SK-N-SH treated with all-trans-retinoic acid at 6 μM for 48 hours (cell line): ENCODE measurements around the gene PPIH.

ENCODE experiments used
- ATAC-seq: fragments of 200-7000 bp; cut with Tn5 transposase; 3 replicates; pipeline ENCODE4 v1.9.1; 2020; ENCODE audit warnings: mild to moderate bottlenecking, moderate library complexity
- ARNTL ChIP-seq: fragments of 450-650 bp; formaldehyde crosslinking; IDR thresholded peaks from 2 replicates; pipeline ENCODE4 v1.5.0; 2020; ENCODE audit warnings: low read depth, mild to moderate bottlenecking, moderate library complexity, borderline replicate concordance
- BACH2 ChIP-seq: fragments of 250-450 bp; sonication (Bioruptor Pico); IDR thresholded peaks from 2 replicates; pipeline ENCODE4 v1.9.0; 2021; ENCODE audit warnings: mild to moderate bottlenecking, borderline replicate concordance
- CSDC2 ChIP-seq: fragments of 250-450 bp; sonication (Bioruptor Pico); IDR thresholded peaks from 2 replicates; pipeline ENCODE4 v1.5.0; 2020; ENCODE audit warnings: mild to moderate bottlenecking, moderate library complexity
- CSRNP3 ChIP-seq: fragments of 250-450 bp; sonication (Bioruptor Pico); IDR thresholded peaks from 2 replicates; pipeline ENCODE4 v1.5.1; 2021; ENCODE audit warnings: mild to moderate bottlenecking, moderate library complexity
- ESRRG ChIP-seq: fragments of 250-450 bp; sonication (Bioruptor Pico); IDR thresholded peaks from 2 replicates; pipeline ENCODE4 v1.6.1; 2021; ENCODE audit warnings: mild to moderate bottlenecking
- GLIS3 ChIP-seq: fragments of 250-450 bp; sonication (Bioruptor Pico); IDR thresholded peaks from 2 replicates; pipeline ENCODE4 v1.5.0; 2020; ENCODE audit warnings: mild to moderate bottlenecking, moderate library complexity
- ISL1 ChIP-seq: fragments of 250-450 bp; sonication (Bioruptor Pico); IDR thresholded peaks from 2 replicates; pipeline ENCODE4 v2.1.2; 2022; ENCODE audit warnings: mild to moderate bottlenecking, moderate library complexity
- OSR1 ChIP-seq: fragments of 250-450 bp; sonication (Bioruptor Pico); IDR thresholded peaks from 2 replicates; pipeline ENCODE4 v1.8.0; 2022; ENCODE audit warnings: moderate library complexity, mild to moderate bottlenecking, inconsistent platforms
- PPARA ChIP-seq: fragments of 250-450 bp; sonication (Bioruptor Pico); IDR thresholded peaks from 2 replicates; pipeline ENCODE4 v1.5.0; 2020; ENCODE audit warnings: mild to moderate bottlenecking, borderline replicate concordance
- RARB ChIP-seq: fragments of 250-450 bp; sonication (Bioruptor Pico); IDR thresholded peaks from 2 replicates; pipeline ENCODE4 v1.8.0; 2021; ENCODE audit warnings: mild to moderate bottlenecking, moderate library complexity
- SNAI2 ChIP-seq: fragments of 250-450 bp; sonication (Bioruptor Pico); IDR thresholded peaks from 2 replicates; pipeline ENCODE4 v1.5.0; 2020; ENCODE audit warnings: mild to moderate bottlenecking, moderate library complexity
- TCF4 ChIP-seq: fragments of 250-450 bp; sonication (Bioruptor Pico); IDR thresholded peaks from 2 replicates; pipeline ENCODE4 v1.8.0; 2021; ENCODE audit warnings: mild to moderate bottlenecking, moderate library complexity, borderline replicate concordance
- TOX ChIP-seq: fragments of 250-450 bp; sonication (Bioruptor Pico); IDR thresholded peaks from 2 replicates; pipeline ENCODE4 v1.8.0; 2021; ENCODE audit warnings: mild to moderate bottlenecking, moderate library complexity, borderline replicate concordance
- TSHZ2 ChIP-seq: fragments of 250-450 bp; sonication (Bioruptor Pico); IDR thresholded peaks from 2 replicates; pipeline ENCODE4 v1.5.0; 2020; ENCODE audit warnings: mild to moderate bottlenecking, moderate library complexity
- ZC3H10 ChIP-seq: fragments of 250-450 bp; sonication (Bioruptor Pico); IDR thresholded peaks from 2 replicates; pipeline ENCODE4 v1.5.1; 2021; ENCODE audit warnings: mild to moderate bottlenecking, moderate library complexity
- ZFP3 ChIP-seq: fragments of 250-450 bp; sonication (Bioruptor Pico); IDR thresholded peaks from 2 replicates; pipeline ENCODE4 v1.5.0; 2020; ENCODE audit warnings: mild to moderate bottlenecking, moderate library complexity
- ZFP30 ChIP-seq: fragments of 450-650 bp; formaldehyde crosslinking; IDR thresholded peaks from 2 replicates; pipeline ENCODE4 v1.5.0; 2022; ENCODE audit warnings: mild to moderate bottlenecking, moderate library complexity
- ZNF70 ChIP-seq: fragments of 450-650 bp; formaldehyde crosslinking; IDR thresholded peaks from 2 replicates; pipeline ENCODE4 v1.5.0; 2020; ENCODE audit warnings: mild to moderate bottlenecking, moderate library complexity
- ZNF8 ChIP-seq: fragments of 450-650 bp; formaldehyde crosslinking; IDR thresholded peaks from 2 replicates; pipeline ENCODE4 v1.5.0; 2020; ENCODE audit warnings: mild to moderate bottlenecking, moderate library complexity
- TF ChIP-seq, protein P1 (sequence below): fragments of 250-450 bp; sonication (Bioruptor Pico); IDR thresholded peaks from 2 replicates; pipeline ENCODE4 v1.8.0; 2020; ENCODE audit warnings: mild to moderate bottlenecking, moderate library complexity, borderline replicate concordance
- TF ChIP-seq, protein P2 (sequence below): fragments of 250-450 bp; sonication (Bioruptor Pico); IDR thresholded peaks from 2 replicates; pipeline ENCODE4 v1.8.0; 2021; ENCODE audit warnings: low read depth, mild to moderate bottlenecking, moderate library complexity, borderline replicate concordance
- TF ChIP-seq, protein P3 (sequence below): fragments of 250-450 bp; sonication (Bioruptor Pico); IDR thresholded peaks from 2 replicates; pipeline ENCODE4 v1.5.1; 2020; ENCODE audit warnings: low read depth, mild to moderate bottlenecking, moderate library complexity

Gene PPIH

GRCh38 chr1:42646056-42646455 lies 12.2 kb upstream of the PPIH start:
- TF ChIP-seq PPARA: no peak
- ATAC-seq: no peak

DNA sequence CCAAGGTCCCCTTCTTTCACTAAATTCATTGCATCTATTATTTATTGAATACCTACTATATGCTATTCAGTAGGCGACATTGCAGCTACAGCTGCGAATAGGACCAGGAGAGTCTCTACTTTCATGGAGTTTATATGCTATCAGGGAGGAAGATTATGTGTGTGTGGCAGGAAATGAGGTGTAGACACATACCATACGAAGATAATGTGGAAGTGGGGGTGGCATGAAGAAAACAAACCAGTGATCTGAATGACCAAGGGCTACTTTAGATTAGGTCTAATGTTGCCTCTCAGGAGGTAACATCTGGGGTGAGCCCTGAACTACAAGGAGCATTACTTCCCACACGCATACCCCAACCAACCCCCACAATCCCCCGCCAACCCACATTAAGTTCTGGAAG lies 1.0 kb upstream of the PPIH start:
- TF ChIP-seq GLIS3 (CRISPR knock-in tag) (no peak), ESRRG (CRISPR knock-in tag) (no peak), TOX (CRISPR knock-in tag) (no peak), ZNF70 (CRISPR knock-in tag) (no peak), ARNTL (CRISPR knock-in tag) (no peak), ZFP3 (CRISPR knock-in tag) (no peak), ZFP30 (CRISPR knock-in tag) (no peak), BACH2 (CRISPR knock-in tag) (no peak)
- TF ChIP-seq, protein P1, sequence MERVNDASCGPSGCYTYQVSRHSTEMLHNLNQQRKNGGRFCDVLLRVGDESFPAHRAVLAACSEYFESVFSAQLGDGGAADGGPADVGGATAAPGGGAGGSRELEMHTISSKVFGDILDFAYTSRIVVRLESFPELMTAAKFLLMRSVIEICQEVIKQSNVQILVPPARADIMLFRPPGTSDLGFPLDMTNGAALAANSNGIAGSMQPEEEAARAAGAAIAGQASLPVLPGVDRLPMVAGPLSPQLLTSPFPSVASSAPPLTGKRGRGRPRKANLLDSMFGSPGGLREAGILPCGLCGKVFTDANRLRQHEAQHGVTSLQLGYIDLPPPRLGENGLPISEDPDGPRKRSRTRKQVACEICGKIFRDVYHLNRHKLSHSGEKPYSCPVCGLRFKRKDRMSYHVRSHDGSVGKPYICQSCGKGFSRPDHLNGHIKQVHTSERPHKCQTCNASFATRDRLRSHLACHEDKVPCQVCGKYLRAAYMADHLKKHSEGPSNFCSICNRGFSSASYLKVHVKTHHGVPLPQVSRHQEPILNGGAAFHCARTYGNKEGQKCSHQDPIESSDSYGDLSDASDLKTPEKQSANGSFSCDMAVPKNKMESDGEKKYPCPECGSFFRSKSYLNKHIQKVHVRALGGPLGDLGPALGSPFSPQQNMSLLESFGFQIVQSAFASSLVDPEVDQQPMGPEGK: no peak
- ATAC-seq: no peak

DNA sequence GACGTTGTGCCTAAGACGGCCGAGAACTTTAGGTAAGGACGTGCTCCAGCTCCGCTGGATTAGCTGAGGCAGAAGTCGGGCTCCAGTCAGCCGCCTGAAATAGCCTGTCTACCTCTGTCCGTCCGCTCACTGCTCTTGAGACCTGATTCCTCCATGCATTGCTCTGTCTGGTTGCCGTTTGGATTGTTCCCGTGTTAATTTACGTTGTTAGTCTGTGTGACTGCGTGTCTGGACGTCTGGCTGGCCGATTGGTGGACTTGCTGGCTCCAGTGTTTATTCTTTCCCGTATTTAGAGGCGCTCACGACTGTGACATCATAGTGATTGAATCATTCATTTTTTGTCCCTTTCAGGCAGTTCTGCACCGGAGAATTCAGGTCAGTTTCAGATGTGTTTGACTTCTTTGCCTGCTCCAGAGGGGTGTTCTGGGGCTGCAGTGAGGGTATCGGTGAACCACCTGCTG lies 684 bp downstream of the PPIH start:
- TF ChIP-seq ARNTL (CRISPR knock-in tag): no peak
- TF ChIP-seq CSRNP3 (CRISPR knock-in tag): no peak
- no peak for TF ChIP-seq OSR1 (CRISPR knock-in tag)
- no peak for TF ChIP-seq TSHZ2 (CRISPR knock-in tag)
- no peak for TF ChIP-seq SNAI2
- TF ChIP-seq BACH2 (CRISPR knock-in tag): no peak
- TF ChIP-seq PPARA: no peak
- no peak for TF ChIP-seq ZC3H10 (CRISPR knock-in tag)
- no peak for TF ChIP-seq GLIS3 (CRISPR knock-in tag)
- ATAC-seq: peak; percentile 40

- no peak for TF ChIP-seq ISL1 (CRISPR knock-in tag)
- TF ChIP-seq ESRRG (CRISPR knock-in tag): no peak
- TF ChIP-seq, protein P2, sequence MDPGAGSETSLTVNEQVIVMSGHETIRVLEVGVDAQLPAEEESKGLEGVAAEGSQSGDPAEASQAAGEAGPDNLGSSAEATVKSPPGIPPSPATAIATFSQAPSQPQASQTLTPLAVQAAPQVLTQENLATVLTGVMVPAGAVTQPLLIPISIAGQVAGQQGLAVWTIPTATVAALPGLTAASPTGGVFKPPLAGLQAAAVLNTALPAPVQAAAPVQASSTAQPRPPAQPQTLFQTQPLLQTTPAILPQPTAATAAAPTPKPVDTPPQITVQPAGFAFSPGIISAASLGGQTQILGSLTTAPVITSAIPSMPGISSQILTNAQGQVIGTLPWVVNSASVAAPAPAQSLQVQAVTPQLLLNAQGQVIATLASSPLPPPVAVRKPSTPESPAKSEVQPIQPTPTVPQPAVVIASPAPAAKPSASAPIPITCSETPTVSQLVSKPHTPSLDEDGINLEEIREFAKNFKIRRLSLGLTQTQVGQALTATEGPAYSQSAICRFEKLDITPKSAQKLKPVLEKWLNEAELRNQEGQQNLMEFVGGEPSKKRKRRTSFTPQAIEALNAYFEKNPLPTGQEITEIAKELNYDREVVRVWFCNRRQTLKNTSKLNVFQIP (CRISPR knock-in tag): no peak
- no peak for TF ChIP-seq ZNF8 (CRISPR knock-in tag)
- no peak for TF ChIP-seq CSDC2 (CRISPR knock-in tag)
- no peak for TF ChIP-seq ARNTL (CRISPR knock-in tag)
- no peak for TF ChIP-seq TOX (CRISPR knock-in tag)
- TF ChIP-seq ZC3H10 (CRISPR knock-in tag): no peak
- TF ChIP-seq, protein P3, sequence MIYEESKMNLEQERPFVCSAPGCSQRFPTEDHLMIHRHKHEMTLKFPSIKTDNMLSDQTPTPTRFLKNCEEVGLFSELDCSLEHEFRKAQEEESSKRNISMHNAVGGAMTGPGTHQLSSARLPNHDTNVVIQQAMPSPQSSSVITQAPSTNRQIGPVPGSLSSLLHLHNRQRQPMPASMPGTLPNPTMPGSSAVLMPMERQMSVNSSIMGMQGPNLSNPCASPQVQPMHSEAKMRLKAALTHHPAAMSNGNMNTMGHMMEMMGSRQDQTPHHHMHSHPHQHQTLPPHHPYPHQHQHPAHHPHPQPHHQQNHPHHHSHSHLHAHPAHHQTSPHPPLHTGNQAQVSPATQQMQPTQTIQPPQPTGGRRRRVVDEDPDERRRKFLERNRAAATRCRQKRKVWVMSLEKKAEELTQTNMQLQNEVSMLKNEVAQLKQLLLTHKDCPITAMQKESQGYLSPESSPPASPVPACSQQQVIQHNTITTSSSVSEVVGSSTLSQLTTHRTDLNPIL: no peak
- TF ChIP-seq SNAI2: no peak
- no peak for TF ChIP-seq OSR1 (CRISPR knock-in tag)
- TF ChIP-seq ZFP3 (CRISPR knock-in tag): no peak
- TF ChIP-seq PPARA: no peak
- TF ChIP-seq, protein P1: no peak
- no peak for TF ChIP-seq ZNF70 (CRISPR knock-in tag)
- TF ChIP-seq BACH2 (CRISPR knock-in tag): no peak
- no peak for TF ChIP-seq RARB (CRISPR knock-in tag)
- TF ChIP-seq TCF4 (CRISPR knock-in tag): no peak
- TF ChIP-seq, all 23 proteins: peak for 0
- ATAC-seq: no peak
Observed at GRCh38 chr1:42660907-42661500, 2.8 kb downstream of the PPIH start.
